Fibroblast of upper back skin (primary cell): ENCODE measurements around the gene SYMPK.

Source experiments
- DNase-seq: peaks from one replicate; pipeline ENCODE4 v3.0.0-alpha.2; 2013

Gene SYMPK

GRCh38 chr19:45866400-45867176, 3.6 kb upstream of the SYMPK start:
- no peak for DNase-seq

DNA sequence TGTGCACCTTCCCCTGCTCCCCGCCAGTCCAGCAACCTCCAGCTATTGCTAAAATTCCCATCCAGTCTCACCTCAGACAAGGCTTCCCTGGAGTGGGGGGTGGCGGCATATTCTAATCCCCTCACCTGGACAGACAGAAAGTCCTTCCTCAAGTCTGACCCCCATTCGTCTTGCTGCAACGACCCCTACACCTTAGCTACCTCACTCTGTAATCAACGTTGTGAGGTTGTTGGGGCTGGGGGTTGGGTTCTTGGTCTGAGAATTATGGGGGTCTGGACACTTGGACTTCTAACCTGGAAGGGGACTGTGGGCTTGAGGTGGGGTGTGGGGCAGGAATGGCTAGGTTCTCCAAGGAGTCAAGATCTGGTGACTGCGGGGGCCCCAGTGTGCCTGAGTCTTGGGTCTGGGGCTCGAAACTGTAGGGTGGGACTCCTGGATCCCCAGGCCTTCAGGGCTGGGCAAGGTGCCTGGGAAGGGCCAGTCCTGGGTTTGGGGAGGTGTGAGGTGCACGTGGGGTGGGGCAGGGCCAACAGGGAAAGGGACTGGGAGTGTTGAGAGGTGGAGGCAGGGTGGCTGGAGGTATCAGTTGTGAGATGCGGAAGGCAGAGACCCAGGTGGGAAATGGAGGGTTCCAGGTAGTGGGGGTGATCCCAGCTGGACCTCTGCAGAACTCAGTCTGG, 2.5 kb upstream of the SYMPK start:
- no peak for DNase-seq

DNA sequence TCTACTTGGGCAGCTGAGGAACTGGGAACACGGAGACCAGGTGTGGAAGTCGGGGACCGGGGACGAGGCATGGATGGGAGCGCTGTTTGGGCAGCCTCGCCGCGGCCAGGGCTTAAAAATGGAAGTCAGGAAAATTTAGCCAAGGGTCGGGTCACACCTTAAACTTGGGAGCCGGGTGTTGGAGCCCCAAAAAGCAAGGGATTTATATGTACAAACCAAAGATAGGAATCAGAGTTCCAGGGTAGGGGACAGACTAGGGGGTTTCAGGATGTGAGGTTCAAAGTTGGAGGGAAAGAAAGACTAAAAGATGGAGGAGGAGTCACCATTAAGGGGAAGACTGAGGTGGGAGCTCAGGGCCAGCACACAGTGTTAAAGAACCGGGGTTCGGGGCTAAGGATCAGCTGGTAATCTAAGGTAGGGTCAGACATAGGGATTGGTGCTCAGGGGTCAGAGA, 1.7 kb upstream of the SYMPK start:
- no peak for DNase-seq

GRCh38 chr19:45863840-45864628, 1.1 kb upstream of the SYMPK start, which contains the start of gene FOXA3:
TSS of gene FOXA3 (plus strand) at chr19:45864326. CDS start at chr19:45864457, 131 bp downstream.
- DNase-seq, result peak; percentile 34

DNA sequence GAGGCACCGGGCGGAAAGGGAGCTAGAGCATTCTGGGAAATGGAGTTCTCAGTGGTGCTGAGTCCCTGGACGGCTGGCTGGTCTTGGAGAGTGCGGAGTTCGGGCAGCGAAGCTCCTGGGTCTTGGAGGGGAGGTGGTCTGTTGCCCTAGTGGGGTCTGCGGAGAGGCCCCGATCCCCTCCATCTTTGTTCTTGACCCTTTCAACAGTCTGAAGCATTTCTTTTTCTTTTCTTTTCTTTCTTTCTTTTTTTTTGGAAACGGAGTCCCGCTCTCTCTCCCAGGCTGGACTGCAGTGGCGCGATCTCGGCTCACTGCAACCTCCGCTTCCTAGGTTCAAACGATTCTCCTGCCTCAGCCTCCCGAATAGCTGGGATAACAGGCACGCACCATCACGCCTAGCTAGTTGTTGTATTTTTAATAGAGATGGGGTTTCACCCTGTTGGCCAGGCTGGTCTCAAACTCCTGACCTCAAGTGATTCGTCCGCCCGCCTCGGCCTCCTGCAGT, 440 bp upstream of the SYMPK start:
- no peak for DNase-seq

DNA sequence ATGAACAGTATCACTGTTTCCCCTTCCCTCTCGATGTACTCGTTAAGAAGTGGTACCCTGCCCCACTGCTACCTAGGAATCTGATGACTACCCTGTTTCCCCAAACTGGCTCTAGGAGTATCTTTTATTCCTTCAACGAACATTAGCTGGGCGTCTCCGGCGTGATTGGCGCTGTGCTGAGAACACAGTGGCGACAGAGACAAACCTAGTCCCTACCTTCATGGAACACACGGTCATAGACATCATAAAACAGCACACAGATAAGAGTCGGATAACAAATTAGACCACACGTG, 730 bp downstream of the SYMPK start:
- no peak for DNase-seq

DNA sequence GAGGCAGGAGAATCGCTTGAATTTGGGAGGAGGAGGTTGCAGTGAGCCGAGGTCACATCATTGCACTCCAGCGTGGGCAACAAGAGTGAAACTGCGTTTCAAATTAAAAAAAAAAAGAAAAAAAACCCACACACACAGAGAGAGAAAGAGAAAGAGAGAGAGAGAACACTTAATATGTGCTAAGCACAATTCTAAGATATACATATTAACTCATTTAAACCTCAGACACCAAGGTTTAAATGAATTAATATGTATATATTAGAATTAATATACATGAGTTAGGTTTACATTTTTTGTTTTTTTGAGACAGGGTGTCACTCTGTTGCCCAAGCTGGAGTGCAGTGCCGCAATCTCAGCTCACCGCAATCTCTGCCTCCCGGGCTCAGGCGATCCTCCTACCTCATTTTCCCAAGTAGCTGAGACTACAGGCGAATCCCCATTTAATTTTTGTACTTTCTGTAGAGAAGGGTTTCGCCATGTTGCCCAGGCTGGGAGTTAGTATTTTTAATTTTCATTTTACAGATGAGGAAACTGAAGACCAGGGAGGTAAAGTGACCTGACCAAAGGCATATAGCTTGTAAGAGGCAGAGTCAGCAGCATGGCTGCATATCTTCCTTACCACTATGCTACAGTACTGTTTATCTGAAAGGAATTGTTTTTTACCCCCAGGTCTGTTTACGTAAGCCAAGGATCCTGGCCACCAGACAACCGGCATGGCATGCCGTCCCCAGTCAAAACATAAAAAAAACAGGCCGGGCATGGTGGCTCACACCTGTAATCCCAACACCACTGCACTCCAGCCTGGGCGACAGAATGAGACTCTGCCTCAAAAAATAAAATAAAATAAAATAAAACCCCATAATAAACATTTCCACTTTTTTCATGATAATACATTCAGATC, 2.3 kb downstream of the SYMPK start:
- DNase-seq, result no peak

DNA sequence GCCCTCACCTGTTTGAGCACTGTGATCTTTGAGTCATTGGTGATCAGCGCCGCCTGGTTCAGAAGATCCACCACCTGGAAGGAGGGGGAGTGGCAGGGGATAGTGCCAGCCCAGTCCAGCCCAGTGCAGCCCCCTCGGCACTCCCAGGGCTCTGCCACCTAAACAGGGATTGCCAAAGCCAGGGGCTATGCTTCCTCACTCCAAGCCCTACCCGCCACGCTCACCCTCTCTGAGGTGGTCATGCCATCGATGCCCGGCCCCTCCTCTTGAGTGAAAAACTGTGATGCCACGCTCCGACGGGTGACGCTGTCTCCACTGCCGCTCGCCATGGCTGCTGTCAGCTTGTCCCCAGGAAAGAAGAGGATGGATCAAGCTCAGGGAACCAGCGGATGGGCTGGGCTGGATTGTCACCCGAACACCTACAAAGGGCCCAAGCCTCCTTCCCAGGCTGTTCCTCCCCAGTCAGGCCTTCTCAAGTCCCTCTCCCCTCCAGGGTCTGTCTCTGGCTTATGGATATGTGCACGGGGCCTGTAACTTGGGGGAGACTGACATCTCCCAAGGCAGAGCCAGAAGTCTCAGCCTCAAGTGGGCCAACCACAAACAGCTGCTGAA, 8.7 kb downstream of the SYMPK start:
- no peak for DNase-seq

- no peak for DNase-seq
Measured at GRCh38 chr19:45852983-45853382, 10.0 kb downstream of the SYMPK start.

- no peak for DNase-seq
Measured at GRCh38 chr19:45852145-45852750, 10.7 kb downstream of the SYMPK start.

- no peak for DNase-seq
Measured at GRCh38 chr19:45848922-45849321, 14.0 kb downstream of the SYMPK start.

DNA sequence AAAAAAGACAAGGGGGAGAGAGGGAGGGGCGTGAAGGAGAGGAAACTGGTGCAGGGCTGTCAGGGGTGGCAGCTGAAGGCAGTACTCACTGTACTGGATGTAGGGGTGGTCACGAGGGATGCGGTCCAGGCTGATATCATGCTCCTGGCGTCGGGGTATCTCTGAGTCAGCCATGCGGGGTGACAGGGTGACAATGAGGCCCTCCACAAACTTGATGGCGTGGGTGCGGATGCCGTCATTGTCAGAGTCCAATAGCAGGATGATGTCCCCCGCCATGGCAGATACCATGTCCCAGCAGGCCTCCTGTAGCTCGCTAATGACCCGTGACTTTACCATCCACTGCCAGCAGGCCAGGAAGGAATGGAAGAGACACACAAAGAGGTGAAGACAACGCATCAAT, 15.3 kb downstream of the SYMPK start:
- no peak for DNase-seq

GRCh38 chr19:45842198-45842597, 20.7 kb downstream of the SYMPK start:
- no peak for DNase-seq

GRCh38 chr19:45834970-45835369, 28.0 kb downstream of the SYMPK start:
- DNase-seq, result no peak

- DNase-seq, result no peak
Measured at GRCh38 chr19:45828945-45829344, 34.0 kb downstream of the SYMPK start.

- DNase-seq, result no peak
Measured at GRCh38 chr19:45828523-45828922, 34.4 kb downstream of the SYMPK start.

- DNase-seq, result no peak
Measured at GRCh38 chr19:45827459-45828093, 35.4 kb downstream of the SYMPK start.

GRCh38 chr19:45826934-45827333, 36.0 kb downstream of the SYMPK start:
- no peak for DNase-seq

GRCh38 chr19:45825917-45826893, 36.7 kb downstream of the SYMPK start:
- DNase-seq, result no peak

- DNase-seq, result no peak
Measured at GRCh38 chr19:45825263-45825605, 37.7 kb downstream of the SYMPK start.
